Neural cell (in vitro differentiated cells): Measurements from ENCODE around the gene ACTR6. TPM values are rescaled to one million over a fixed set of nuclear protein-coding genes. Genes with fewer than 3 reads are reported as not detected.

Experiments
- H2AFZ ChIP-seq: fragments of 200-600, 300-800 bp; sonication (generic), shearing (Covaris generic); 2 replicates; pipeline ENCODE4 v1.6.0; 2014; ENCODE audit warnings: low read depth, mild to moderate bottlenecking, antibody characterized with exemption, low read length, moderate library complexity
- H3F3A ChIP-seq: fragments of 200-600 bp; shearing (Covaris generic); 2 replicates; pipeline ENCODE4 v1.6.1; 2016; ENCODE audit warnings: mild to moderate bottlenecking, moderate library complexity, mixed read lengths, antibody characterized with exemption, low read length; ENCODE audit not compliant: insufficient read depth, poor library complexity, severe bottlenecking
- H3K27ac ChIP-seq: fragments of 200-600, 300-800 bp; sonication (generic), shearing (Covaris generic); 2 replicates; pipeline ENCODE4 v1.5.1; 2014; ENCODE audit warnings: mild to moderate bottlenecking, low read length, moderate library complexity
- H3K27me3 ChIP-seq: fragments of 300-800, 200-600 bp; sonication (generic), shearing (Covaris generic); 2 replicates; pipeline ENCODE4 v1.6.0; 2014; ENCODE audit warnings: mild to moderate bottlenecking, low read depth, low read length, moderate library complexity; ENCODE audit not compliant: insufficient read depth
- H3K36me3 ChIP-seq: fragments of 300-800, 200-600 bp; sonication (generic), shearing (Covaris generic); 2 replicates; pipeline ENCODE4 v1.5.1; 2014; ENCODE audit warnings: mild to moderate bottlenecking, antibody characterized with exemption, low read length, moderate library complexity; ENCODE audit not compliant: insufficient read depth
- H3K4me2 ChIP-seq: fragments of 300-800, 200-600 bp; sonication (generic), shearing (Covaris generic); 2 replicates; pipeline ENCODE4 v1.6.0; 2014; ENCODE audit warnings: mild to moderate bottlenecking, low read length
- H3K4me3 ChIP-seq: fragments of 300-800, 200-600 bp; sonication (generic), shearing (Covaris generic); 2 replicates; pipeline ENCODE4 v1.5.1; 2014; ENCODE audit warnings: mild to moderate bottlenecking, low read length, moderate library complexity
- H3K79me2 ChIP-seq: fragments of 200-600 bp; shearing (Covaris generic); replicated peaks from 2 replicates; pipeline ENCODE4 v1.6.0; 2014; ENCODE audit warnings: mild to moderate bottlenecking, low read length, moderate library complexity; ENCODE audit not compliant: insufficient read depth
- H3K9ac ChIP-seq: fragments of 300-800, 200-600 bp; sonication (generic), shearing (Covaris generic); 2 replicates; pipeline ENCODE4 v1.6.1; 2016; ENCODE audit warnings: mild to moderate bottlenecking, low read length, mixed read lengths
- H3K9me2 ChIP-seq: fragments of 200-600 bp; shearing (Covaris generic); 2 replicates; pipeline ENCODE4 v1.6.1; 2016; ENCODE audit warnings: mild to moderate bottlenecking, low read length, mixed read lengths; ENCODE audit not compliant: insufficient read depth
- H3K9me3 ChIP-seq: fragments of 200-600, 300-800 bp; sonication (generic), shearing (Covaris generic); 2 replicates; pipeline ENCODE4 v1.6.1; 2016; ENCODE audit warnings: mild to moderate bottlenecking, mixed run types, low read length, moderate library complexity, mixed read lengths
- H4K20me1 ChIP-seq: fragments of 200-600 bp; shearing (Covaris generic); 2 replicates; pipeline ENCODE4 v1.6.1; 2016; ENCODE audit warnings: mild to moderate bottlenecking, mixed run types; ENCODE audit not compliant: insufficient read depth
- EP300 ChIP-seq: fragments of 450-650 bp; conservative IDR thresholded peaks from 2 replicates; pipeline ENCODE4 v1.6.1; 2014; ENCODE audit warnings: antibody characterized with exemption, mild to moderate bottlenecking, moderate library complexity; ENCODE audit not compliant: poor library complexity, severe bottlenecking
- EZH2 ChIP-seq: fragments of 200-600, 300-800 bp; shearing (Covaris generic), sonication (generic); IDR thresholded peaks from 2 replicates; pipeline ENCODE4 v1.6.1; 2014; ENCODE audit warnings: antibody characterized with exemption, low read length, borderline replicate concordance, mild to moderate bottlenecking; ENCODE audit not compliant: insufficient read depth, poor library complexity, severe bottlenecking
- MXI1 ChIP-seq: fragments of 450-650 bp; conservative IDR thresholded peaks from 2 replicates; pipeline ENCODE4 v1.6.1; 2014; ENCODE audit warnings: antibody characterized with exemption, mild to moderate bottlenecking; ENCODE audit not compliant: poor library complexity, severe bottlenecking
- POLR2AphosphoS5 ChIP-seq: IDR thresholded peaks from 2 replicates; pipeline ENCODE4 v1.6.1; 2012
- RAD21 ChIP-seq: fragments of 450-650 bp; conservative IDR thresholded peaks from 2 replicates; pipeline ENCODE4 v1.6.1; 2014; ENCODE audit warnings: antibody characterized with exemption, mild to moderate bottlenecking, moderate library complexity
- SMC3 ChIP-seq: fragments of 450-650 bp; conservative IDR thresholded peaks from 2 replicates; pipeline ENCODE4 v1.6.1; 2014; ENCODE audit warnings: antibody characterized with exemption, mild to moderate bottlenecking, moderate library complexity; ENCODE audit not compliant: poor library complexity
- TAF1 ChIP-seq: IDR thresholded peaks from 2 replicates; pipeline ENCODE4 v1.6.1; 2012; ENCODE audit warnings: low read depth
- polyA minus RNA-seq: library from RNA; depleted of rRNA, polyadenylated mRNA; stranded (reverse); fragments of >200 nt; gene quantifications from 2 replicates; pipeline ENCODE4 v1.2.3, GENCODE V29; 2014
- polyA plus RNA-seq: library from polyadenylated mRNA; depleted of rRNA; stranded (reverse); fragments of >200 nt; gene quantifications from 2 replicates; pipeline ENCODE4 v1.2.3, GENCODE V29; 2014
- TF ChIP-seq, protein P1 (sequence below): IDR thresholded peaks from 2 replicates; pipeline ENCODE4 v1.6.1; 2012; ENCODE audit warnings: borderline replicate concordance
- TF ChIP-seq, protein P2 (sequence below): fragments of 450-650 bp; IDR thresholded peaks from 2 replicates; pipeline ENCODE4 v1.5.1; 2014; ENCODE audit warnings: antibody characterized with exemption, mild to moderate bottlenecking, moderate library complexity; ENCODE audit not compliant: poor library complexity, severe bottlenecking

ACTR6 gene
- polyA plus RNA-seq (76.3 and 128 TPM in 2 replicates), polyA minus RNA-seq (54.3 and 64.7 TPM in 2 replicates)

DNA sequence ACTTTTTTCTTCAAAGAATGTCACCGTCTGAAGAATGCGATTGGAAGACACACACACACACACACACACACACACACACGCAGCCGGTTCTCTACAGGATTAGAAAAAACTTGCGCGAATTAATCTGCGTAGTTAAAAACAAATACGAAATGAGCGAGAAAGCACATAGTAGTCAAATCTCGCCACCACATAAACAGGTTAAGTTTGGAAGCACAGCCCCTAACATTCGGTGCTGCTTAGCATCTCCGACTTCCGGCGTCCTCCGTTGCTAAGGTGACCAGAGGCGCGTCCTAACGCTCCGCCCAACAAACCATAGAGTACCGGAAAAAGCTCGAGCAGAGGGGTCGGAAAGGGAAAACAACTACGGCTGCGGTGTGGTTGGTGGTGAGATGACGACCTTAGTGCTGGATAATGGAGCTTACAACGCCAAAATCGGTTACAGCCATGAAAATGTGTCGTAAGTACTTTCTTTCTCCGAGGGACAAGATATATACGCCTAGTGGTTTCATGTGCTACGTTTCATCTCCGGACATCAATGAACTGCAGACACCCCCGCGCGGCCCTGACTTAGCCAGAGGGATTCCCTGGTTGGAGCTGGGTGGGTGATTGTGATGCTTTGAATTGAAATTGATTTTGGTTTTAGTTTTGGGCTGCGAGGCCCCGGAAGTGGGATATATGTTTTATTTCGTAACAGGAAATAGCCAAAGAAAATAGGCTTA, at the start of gene ACTR6:
TSS of gene ACTR6 (plus strand) at position 353 of the 719 bp plus-strand sequence. CDS start at position 390, 37 bp downstream.
- no peaks in the 10 kb centered on the region for H3K9me3 ChIP-seq
- H3K36me3 ChIP-seq, result no peaks in the 10 kb centered on the region
- H3K27me3 ChIP-seq, result peaks cover 7% of the 10 kb centered on the region
- H3K79me2 ChIP-seq, result peaks cover 19% of the 10 kb centered on the region
- no peaks in the 10 kb centered on the region for H3F3A ChIP-seq
- H3K27ac ChIP-seq, result peak within 1 kb of the TSS; percentile 85
- no peaks in the 10 kb centered on the region for H4K20me1 ChIP-seq
- TF ChIP-seq SMC3, result peak; percentile 61
- TF ChIP-seq, protein P1, sequence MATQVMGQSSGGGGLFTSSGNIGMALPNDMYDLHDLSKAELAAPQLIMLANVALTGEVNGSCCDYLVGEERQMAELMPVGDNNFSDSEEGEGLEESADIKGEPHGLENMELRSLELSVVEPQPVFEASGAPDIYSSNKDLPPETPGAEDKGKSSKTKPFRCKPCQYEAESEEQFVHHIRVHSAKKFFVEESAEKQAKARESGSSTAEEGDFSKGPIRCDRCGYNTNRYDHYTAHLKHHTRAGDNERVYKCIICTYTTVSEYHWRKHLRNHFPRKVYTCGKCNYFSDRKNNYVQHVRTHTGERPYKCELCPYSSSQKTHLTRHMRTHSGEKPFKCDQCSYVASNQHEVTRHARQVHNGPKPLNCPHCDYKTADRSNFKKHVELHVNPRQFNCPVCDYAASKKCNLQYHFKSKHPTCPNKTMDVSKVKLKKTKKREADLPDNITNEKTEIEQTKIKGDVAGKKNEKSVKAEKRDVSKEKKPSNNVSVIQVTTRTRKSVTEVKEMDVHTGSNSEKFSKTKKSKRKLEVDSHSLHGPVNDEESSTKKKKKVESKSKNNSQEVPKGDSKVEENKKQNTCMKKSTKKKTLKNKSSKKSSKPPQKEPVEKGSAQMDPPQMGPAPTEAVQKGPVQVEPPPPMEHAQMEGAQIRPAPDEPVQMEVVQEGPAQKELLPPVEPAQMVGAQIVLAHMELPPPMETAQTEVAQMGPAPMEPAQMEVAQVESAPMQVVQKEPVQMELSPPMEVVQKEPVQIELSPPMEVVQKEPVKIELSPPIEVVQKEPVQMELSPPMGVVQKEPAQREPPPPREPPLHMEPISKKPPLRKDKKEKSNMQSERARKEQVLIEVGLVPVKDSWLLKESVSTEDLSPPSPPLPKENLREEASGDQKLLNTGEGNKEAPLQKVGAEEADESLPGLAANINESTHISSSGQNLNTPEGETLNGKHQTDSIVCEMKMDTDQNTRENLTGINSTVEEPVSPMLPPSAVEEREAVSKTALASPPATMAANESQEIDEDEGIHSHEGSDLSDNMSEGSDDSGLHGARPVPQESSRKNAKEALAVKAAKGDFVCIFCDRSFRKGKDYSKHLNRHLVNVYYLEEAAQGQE, result peak; percentile 76
- peak; percentile 98 for TF ChIP-seq MXI1
- TF ChIP-seq EP300, result peak; percentile 52
- peak; percentile 63 for TF ChIP-seq RAD21
- no peak for TF ChIP-seq EZH2
- no peak for TF ChIP-seq TAF1
- TF ChIP-seq POLR2AphosphoS5, result peak; percentile 84
- TF ChIP-seq, protein P2, sequence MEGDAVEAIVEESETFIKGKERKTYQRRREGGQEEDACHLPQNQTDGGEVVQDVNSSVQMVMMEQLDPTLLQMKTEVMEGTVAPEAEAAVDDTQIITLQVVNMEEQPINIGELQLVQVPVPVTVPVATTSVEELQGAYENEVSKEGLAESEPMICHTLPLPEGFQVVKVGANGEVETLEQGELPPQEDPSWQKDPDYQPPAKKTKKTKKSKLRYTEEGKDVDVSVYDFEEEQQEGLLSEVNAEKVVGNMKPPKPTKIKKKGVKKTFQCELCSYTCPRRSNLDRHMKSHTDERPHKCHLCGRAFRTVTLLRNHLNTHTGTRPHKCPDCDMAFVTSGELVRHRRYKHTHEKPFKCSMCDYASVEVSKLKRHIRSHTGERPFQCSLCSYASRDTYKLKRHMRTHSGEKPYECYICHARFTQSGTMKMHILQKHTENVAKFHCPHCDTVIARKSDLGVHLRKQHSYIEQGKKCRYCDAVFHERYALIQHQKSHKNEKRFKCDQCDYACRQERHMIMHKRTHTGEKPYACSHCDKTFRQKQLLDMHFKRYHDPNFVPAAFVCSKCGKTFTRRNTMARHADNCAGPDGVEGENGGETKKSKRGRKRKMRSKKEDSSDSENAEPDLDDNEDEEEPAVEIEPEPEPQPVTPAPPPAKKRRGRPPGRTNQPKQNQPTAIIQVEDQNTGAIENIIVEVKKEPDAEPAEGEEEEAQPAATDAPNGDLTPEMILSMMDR, result peak; percentile 54
- H3K4me2 ChIP-seq, result peak within 1 kb of the TSS; percentile 84
- H3K9ac ChIP-seq, result peak within 1 kb of the TSS; percentile 67
- peak within 1 kb of the TSS; percentile 77 for H3K4me3 ChIP-seq
- peak within 1 kb of the TSS; percentile 61 for H2AFZ ChIP-seq
- no peaks in the 10 kb centered on the region for H3K9me2 ChIP-seq

DNA sequence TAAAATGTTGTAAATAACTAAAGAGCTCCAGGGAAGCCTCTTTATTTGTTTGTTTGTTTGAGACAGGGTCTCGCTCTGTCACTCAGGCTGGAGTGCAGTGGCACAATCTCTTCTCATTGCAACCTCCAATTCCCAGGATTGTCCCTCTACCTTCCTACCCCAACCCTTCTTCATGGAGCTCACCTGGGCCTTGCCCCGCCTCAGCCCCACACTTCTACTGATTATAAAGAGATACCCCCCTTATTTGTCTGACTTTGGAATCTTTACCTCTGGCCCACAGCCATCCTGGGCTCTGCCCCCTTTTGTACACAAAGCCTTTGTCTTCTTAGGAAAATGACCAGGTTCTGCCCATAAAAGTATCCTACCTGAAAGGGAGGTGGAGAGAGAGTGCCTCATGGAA, 48.8 kb upstream of the ACTR6 start:
- no peaks in the 10 kb centered on the region for H4K20me1 ChIP-seq
- no peaks in the 10 kb centered on the region for H3K36me3 ChIP-seq
- H3K9me3 ChIP-seq, result no peaks in the 10 kb centered on the region
- H3K9ac ChIP-seq, result no peak overlapping the region
- H3K4me2 ChIP-seq, result no peak overlapping the region
- no peaks in the 10 kb centered on the region for H3K27me3 ChIP-seq
- no peak overlapping the region for H3K4me3 ChIP-seq
- H3K9me2 ChIP-seq, result no peaks in the 10 kb centered on the region
- no peaks in the 10 kb centered on the region for H3K79me2 ChIP-seq
- H3F3A ChIP-seq, result no peaks in the 10 kb centered on the region
- TF ChIP-seq RAD21, result no peak
- TF ChIP-seq SMC3, result no peak
- no peak for TF ChIP-seq EZH2
- no peak for TF ChIP-seq EP300
- no peak for TF ChIP-seq POLR2AphosphoS5
- TF ChIP-seq TAF1, result no peak
- no peak for TF ChIP-seq MXI1
- TF ChIP-seq, protein P1, result no peak
- TF ChIP-seq, protein P2, result no peak
- H2AFZ ChIP-seq, result no peak overlapping the region
- H3K27ac ChIP-seq, result no peak overlapping the region
